Liver (tissue), 9 donors: ENCODE data around the gene OTOG. TPM values are rescaled to one million over a fixed set of nuclear protein-coding genes. Genes with fewer than 3 reads are reported as not detected.

Experiments
- DNase-seq: peaks from one replicate; pipeline ENCODE4 v3.0.0-alpha.2; 2017; ENCODE audit warnings: low spot score
- H3K27ac ChIP-seq, 2 donors: one replicate each; pipeline ENCODE4 v1.7.0; 2013; ENCODE audit warnings: inconsistent platforms in 2 of 2, low read length in 2 of 2, control low read depth in 1 of 2, low read depth in 1 of 2, mild to moderate bottlenecking in 1 of 2
- H3K27me3 ChIP-seq, 4 donors: one replicate each; pipeline versions ENCODE4 v1.6.1 to v1.7.0; 2013; ENCODE audit warnings: low read length in 3 of 4, inconsistent platforms in 1 of 4, mild to moderate bottlenecking in 1 of 4, moderate library complexity in 1 of 4; ENCODE audit not compliant: control insufficient read depth in 4 of 4, insufficient read depth in 4 of 4
- H3K36me3 ChIP-seq, 4 donors: one replicate each; pipeline versions ENCODE4 v1.6.1 to v1.7.0; 2013; ENCODE audit warnings: low read length in 3 of 4, mild to moderate bottlenecking in 3 of 4, low read depth in 1 of 4, moderate library complexity in 1 of 4; ENCODE audit not compliant: control insufficient read depth in 4 of 4, insufficient read depth in 3 of 4
- H3K4me1 ChIP-seq, 4 donors: one replicate each; pipeline versions ENCODE4 v1.6.1 to v1.7.0; 2013; ENCODE audit warnings: low read length in 3 of 4, mild to moderate bottlenecking in 3 of 4, moderate library complexity in 1 of 4; ENCODE audit not compliant: control insufficient read depth in 4 of 4, insufficient read depth in 4 of 4
- H3K4me3 ChIP-seq, 3 donors: one replicate each; pipeline versions ENCODE4 v1.6.1 to v1.7.0; 2013; ENCODE audit warnings: low read length in 3 of 3, control low read depth in 1 of 3, low read depth in 1 of 3, mild to moderate bottlenecking in 1 of 3
- H3K9ac ChIP-seq, 2 donors: one replicate each; pipeline ENCODE4 v1.7.0; 2013; ENCODE audit warnings: low read length in 2 of 2, mild to moderate bottlenecking in 2 of 2, moderate library complexity in 2 of 2, control low read depth in 1 of 2, low read depth in 1 of 2
- H3K9me3 ChIP-seq, 4 donors: one replicate each; pipeline versions ENCODE4 v1.6.1 to v1.7.0; 2013; ENCODE audit warnings: low read length in 3 of 4; ENCODE audit not compliant: control insufficient read depth in 4 of 4
- ATF3 ChIP-seq: IDR thresholded peaks from 2 replicates; pipeline ENCODE4 v1.6.1; 2016; ENCODE audit warnings: antibody characterized with exemption
- CTCF ChIP-seq: fragments of 150-350 bp; IDR thresholded peaks from 2 replicates; pipeline ENCODE4 v1.5.1; 2017; ENCODE audit warnings: improper control_type of control experiment, low read depth, low read length; ENCODE audit not compliant: missing input control
- EGR1 ChIP-seq, 2 donors: IDR thresholded peaks; 2 replicates each; pipeline ENCODE4 v1.6.1; 2016 to 2018; ENCODE audit warnings: antibody characterized with exemption in 2 of 2, low read depth in 2 of 2
- FOXA1 ChIP-seq: IDR thresholded peaks from 2 replicates; pipeline ENCODE4 v1.6.1; 2016; ENCODE audit warnings: antibody characterized with exemption
- FOXA2 ChIP-seq: IDR thresholded peaks from 2 replicates; pipeline ENCODE4 v1.6.1; 2016; ENCODE audit warnings: antibody characterized with exemption
- GABPA ChIP-seq, 2 donors: IDR thresholded peaks in 1 of 2; conservative IDR thresholded peaks in 1 of 2; 2 replicates each; pipeline ENCODE4 v1.6.1; 2016; ENCODE audit warnings: antibody characterized with exemption in 2 of 2, mild to moderate bottlenecking in 1 of 2, moderate library complexity in 1 of 2
- HNF4A ChIP-seq, 2 donors: conservative IDR thresholded peaks; 2 replicates each; pipeline ENCODE4 v1.6.1; 2016; ENCODE audit warnings: antibody characterized with exemption in 2 of 2, mild to moderate bottlenecking in 2 of 2
- HNF4G ChIP-seq: IDR thresholded peaks from 2 replicates; pipeline ENCODE4 v1.6.1; 2016; ENCODE audit warnings: antibody characterized with exemption
- JUND ChIP-seq, 2 donors: IDR thresholded peaks; 2 replicates each; pipeline ENCODE4 v1.6.1; 2016; ENCODE audit warnings: antibody characterized with exemption in 2 of 2
- MAX ChIP-seq: IDR thresholded peaks from 2 replicates; pipeline ENCODE4 v1.6.1; 2016; ENCODE audit warnings: antibody characterized with exemption
- NR2F2 ChIP-seq: IDR thresholded peaks from 2 replicates; pipeline ENCODE4 v1.6.1; 2016; ENCODE audit warnings: antibody characterized with exemption
- RAD21 ChIP-seq, 2 donors: IDR thresholded peaks; 2 replicates each; pipeline ENCODE4 v1.6.1; 2016; ENCODE audit warnings: antibody characterized with exemption in 2 of 2, mild to moderate bottlenecking in 2 of 2
- REST ChIP-seq: IDR thresholded peaks from 2 replicates; pipeline ENCODE4 v1.6.1; 2016; ENCODE audit warnings: antibody characterized with exemption, mild to moderate bottlenecking
- RXRA ChIP-seq, 2 donors: IDR thresholded peaks; 2 replicates each; pipeline ENCODE4 v1.6.1; 2017 to 2018; ENCODE audit warnings: antibody characterized with exemption in 2 of 2, mild to moderate bottlenecking in 1 of 2
- SP1 ChIP-seq: IDR thresholded peaks from 2 replicates; pipeline ENCODE4 v1.6.1; 2018; ENCODE audit warnings: antibody characterized with exemption, mild to moderate bottlenecking
- TAF1 ChIP-seq: conservative IDR thresholded peaks from 2 replicates; pipeline ENCODE4 v1.6.1; 2016; ENCODE audit warnings: antibody characterized with exemption, mild to moderate bottlenecking
- YY1 ChIP-seq: IDR thresholded peaks from 2 replicates; pipeline ENCODE4 v1.6.1; 2016; ENCODE audit warnings: antibody characterized with exemption, mild to moderate bottlenecking
- ZBTB33 ChIP-seq: IDR thresholded peaks from 2 replicates; pipeline ENCODE4 v1.6.1; 2016; ENCODE audit warnings: antibody characterized with exemption
- WGBS: extraction: QIAGEN DNeasy Blood & Tissue Kit; methylation state at CpG from one replicate; pipeline ENCODE4 v1.1.7; 2013; 5-methylcytosine and 5-hydroxymethylcytosine counted together
- polyA plus RNA-seq, 2 donors: library from polyadenylated mRNA; stranded (reverse) in 1 of 2; unstranded in 1 of 2; fragments of 200-250 nt in 1 of 2; fragments of >200 nt in 1 of 2; fragmentation: Nextera tagmentation in 1 of 2; extraction: Ambion mirVana in 1 of 2; gene quantifications; one replicate each; pipeline versions ENCODE4 v1.2.1 to v1.2.3, GENCODE V29; 2013 to 2015
- total RNA-seq, 2 donors: library from RNA; depleted of rRNA; stranded (reverse); fragments of >200 nt; gene quantifications; one replicate each; pipeline ENCODE4 v1.2.3, GENCODE V29; 2014
- donor health status: healthy.
- donor health status: healthy.
- donor health status: healthy.
- donor health status: healthy.
- donor health status: healthy.

The OTOG gene
- total and polyA plus RNA-seq, 4 donors: not detected

- Histone ChIP-seq H3K36me3 (no peaks in the 10 kb centered on the region), H3K27ac (no peak overlapping the region), H3K27me3 (no peaks in the 10 kb centered on the region), H3K4me3 (no peak overlapping the region), H3K9me3 (no peaks in the 10 kb centered on the region), H3K9ac (no peak overlapping the region), H3K4me1 (no peaks in the 10 kb centered on the region)
- TF ChIP-seq FOXA2 (no peak), GABPA (IDR thresholded peaks at IDR 0.05 in 1 of 2, conservative IDR thresholded peaks at IDR 0.05 in 1 of 2) (no peak), RAD21 (IDR thresholded peaks at IDR 0.05) (no peak), ZBTB33 (no peak), REST (no peak), NR2F2 (no peak), CTCF (no peak), MAX (no peak), SP1 (no peak), RXRA (IDR thresholded peaks at IDR 0.05) (no peak), JUND (IDR thresholded peaks at IDR 0.05) (no peak), FOXA1 (no peak), HNF4G (no peak)
- 81% methylated on average over 7 of the region's 7 CpGs for WGBS
- DNase-seq: no peak
These were observed 49.7 kb downstream of the OTOG start for GRCh38 chr11:17596711-17597110.

GRCh38 chr11:17597770-17598169 is 50.7 kb downstream of the OTOG start:
- Histone ChIP-seq H3K9me3 (no peaks in the 10 kb centered on the region), H3K4me1 (no peaks in the 10 kb centered on the region), H3K4me3 (no peak overlapping the region), H3K27ac (no peak overlapping the region), H3K27me3 (no peaks in the 10 kb centered on the region), H3K36me3 (no peaks in the 10 kb centered on the region), H3K9ac (no peak overlapping the region)
- peak; percentile 30 for DNase-seq
- WGBS: 66% methylated on average over 5 of the region's 5 CpGs
- TF ChIP-seq TAF1 (no peak), CTCF (no peak), JUND (IDR thresholded peaks at IDR 0.05) (no peak), NR2F2 (no peak), SP1 (no peak), FOXA2 (no peak), RAD21 (IDR thresholded peaks at IDR 0.05) (no peak), ATF3 (no peak), HNF4A (conservative IDR thresholded peaks at IDR 0.05) (no peak), GABPA (IDR thresholded peaks at IDR 0.05 in 1 of 2, conservative IDR thresholded peaks at IDR 0.05 in 1 of 2) (no peak), YY1 (no peak), REST (no peak), RXRA (IDR thresholded peaks at IDR 0.05) (no peak), MAX (no peak), EGR1 (IDR thresholded peaks at IDR 0.05; ENCODE audit: low read depth in 2 of 2) (no peak)
